Left forelimb (tissue), 1 donor: Measurements from ENCODE around the gene SMIM29.
A peak's percentile ranks its signal among the peaks of the same experiment; 100 is the strongest.

ENCODE experiments used
- DNase-seq: peaks from one replicate; pipeline ENCODE4 v3.0.0-alpha.2; 2018; ENCODE audit warnings: low spot score

Gene SMIM29

GRCh38 chr6:34240329-34241248 is 8.2 kb downstream of the SMIM29 start:
- DNase-seq: no peak

GRCh38 chr6:34239893-34240292 is 8.9 kb downstream of the SMIM29 start:
- DNase-seq: no peak

GRCh38 chr6:34239500-34239825 is 9.3 kb downstream of the SMIM29 start:
- no peak for DNase-seq

- no peak for DNase-seq
Measured at GRCh38 chr6:34238585-34239499, 10.0 kb downstream of the SMIM29 start.

GRCh38 chr6:34237722-34238584 is 10.9 kb downstream of the SMIM29 start:
- no peak for DNase-seq

DNA sequence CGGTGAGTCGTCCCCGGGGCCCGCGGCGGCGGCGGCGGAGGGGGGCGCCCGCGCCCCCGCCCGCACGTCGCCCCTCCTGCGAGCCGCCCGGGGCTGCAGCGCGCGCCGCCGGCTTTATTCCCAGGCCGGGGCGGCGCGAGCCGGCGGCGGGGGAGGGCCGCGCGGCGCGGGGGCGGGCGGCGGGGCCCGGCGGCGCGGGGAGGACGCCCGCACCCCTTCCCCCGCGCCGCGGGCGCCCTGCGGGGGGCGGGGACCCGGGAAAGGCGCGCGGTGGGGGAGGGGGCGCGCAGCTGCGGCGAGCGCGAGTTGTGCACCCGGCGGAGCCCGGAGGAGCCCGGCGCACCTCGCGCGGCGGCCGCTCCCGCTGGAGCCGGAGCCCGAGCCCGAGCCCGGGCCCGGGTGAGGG is 11.5 kb downstream of the SMIM29 start:
- DNase-seq: no peak

GRCh38 chr6:34236443-34237315 is 12.1 kb downstream of the SMIM29 start, which contains the start of gene HMGA1:
Gene HMGA1 (plus strand): TSS chr6:34236873. CDS start chr6:34240781, 3,908 bp downstream.
- peak; percentile 86 for DNase-seq

DNA sequence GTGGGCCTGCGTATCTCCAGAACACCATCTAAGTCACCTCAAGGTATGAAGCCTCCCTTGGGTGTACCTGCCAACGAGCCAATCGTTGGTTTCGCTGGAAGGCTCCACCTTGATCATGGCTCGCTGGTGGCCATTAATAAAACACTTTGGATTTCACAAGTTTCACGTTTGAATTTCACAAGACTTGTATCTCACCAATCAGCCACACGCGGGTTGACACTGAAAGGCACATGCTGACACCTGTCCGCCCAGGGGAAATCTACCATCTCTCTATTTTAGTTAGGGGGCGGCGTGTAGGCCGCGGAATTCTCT is 12.7 kb downstream of the SMIM29 start:
- no peak for DNase-seq

DNA sequence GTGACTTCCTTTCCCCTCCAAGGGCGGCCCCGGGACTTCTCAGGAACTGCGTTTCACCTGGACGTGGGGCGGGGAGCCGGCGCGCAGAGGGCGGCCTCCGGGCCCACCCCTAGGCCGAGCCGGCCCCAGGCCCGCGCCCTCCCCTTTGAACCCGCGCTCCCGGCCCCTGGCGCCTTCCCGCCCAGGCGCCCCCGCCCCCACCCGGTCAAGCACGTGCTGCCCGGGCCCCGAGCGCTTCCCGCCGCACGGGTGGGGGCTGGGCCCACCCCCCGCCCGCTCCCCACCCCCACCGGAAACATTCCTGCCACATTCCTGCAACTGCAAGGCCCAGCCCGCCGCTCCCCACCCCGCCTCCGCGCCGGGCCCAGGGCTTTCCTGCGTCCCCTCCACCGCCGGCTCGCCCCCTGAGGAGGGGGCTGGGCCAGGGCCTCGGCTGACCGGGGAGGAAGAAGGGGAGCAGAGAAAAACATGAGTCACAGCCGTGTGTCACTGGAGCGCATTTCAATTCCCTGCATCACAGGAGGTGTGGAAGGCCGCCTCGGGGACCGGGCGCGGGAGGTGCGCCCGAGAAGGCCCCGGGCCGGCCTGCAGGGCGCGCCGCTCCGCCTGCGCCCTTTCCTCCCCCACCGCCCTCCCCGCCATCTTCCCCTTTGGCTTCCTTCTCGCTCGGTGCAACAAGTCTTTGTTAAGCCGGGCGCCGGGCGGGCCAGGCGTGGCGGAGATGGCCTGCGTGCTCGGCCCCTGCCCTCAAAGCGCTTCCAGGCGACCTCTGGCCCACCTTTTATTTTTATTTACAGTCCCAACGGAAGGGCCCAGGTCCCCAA is 13.3 kb downstream of the SMIM29 start:
- peak; percentile 73 for DNase-seq

- no peak for DNase-seq
Measured at GRCh38 chr6:34234667-34235306, 14.0 kb downstream of the SMIM29 start.

DNA sequence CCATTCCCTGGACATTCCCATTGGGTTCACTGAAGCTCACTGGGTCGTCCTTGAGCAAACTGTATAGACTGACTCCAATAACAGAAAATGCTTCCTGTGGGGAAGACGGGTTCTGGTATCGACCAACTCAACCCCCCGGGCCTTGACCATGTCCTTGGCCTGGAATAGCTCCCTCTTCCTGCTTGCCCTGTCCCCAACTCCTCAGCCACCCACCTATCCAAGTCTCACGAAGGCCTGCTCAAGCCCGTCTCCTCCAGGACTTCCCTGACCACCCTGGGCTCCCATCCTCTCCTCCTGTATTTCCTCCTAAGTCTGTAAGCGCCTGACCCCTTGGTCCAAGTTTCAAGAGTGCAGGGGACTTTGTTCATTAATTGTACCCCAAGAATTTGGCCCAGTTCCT is 14.9 kb downstream of the SMIM29 start:
- no peak for DNase-seq

DNA sequence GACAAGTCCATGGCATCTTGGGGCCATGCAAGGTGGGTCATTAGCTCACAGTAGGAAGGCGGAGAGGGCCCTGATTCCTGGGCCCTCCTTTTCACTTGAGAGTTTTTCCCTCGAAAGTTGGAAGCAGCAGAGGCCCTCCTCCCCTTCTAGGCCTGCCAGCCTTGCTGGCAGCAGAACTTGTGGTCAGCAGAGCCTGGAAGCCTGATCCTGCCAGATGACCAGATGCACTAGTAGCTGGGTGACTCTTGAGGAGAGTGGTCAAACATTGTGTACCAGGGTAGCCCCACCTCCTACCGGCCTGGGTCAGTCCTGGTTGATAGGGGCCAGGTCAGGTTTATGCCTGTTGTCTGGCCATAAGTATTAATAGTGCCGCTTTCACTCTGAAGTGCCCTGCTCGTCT is 15.9 kb downstream of the SMIM29 start:
- DNase-seq: no peak

DNA sequence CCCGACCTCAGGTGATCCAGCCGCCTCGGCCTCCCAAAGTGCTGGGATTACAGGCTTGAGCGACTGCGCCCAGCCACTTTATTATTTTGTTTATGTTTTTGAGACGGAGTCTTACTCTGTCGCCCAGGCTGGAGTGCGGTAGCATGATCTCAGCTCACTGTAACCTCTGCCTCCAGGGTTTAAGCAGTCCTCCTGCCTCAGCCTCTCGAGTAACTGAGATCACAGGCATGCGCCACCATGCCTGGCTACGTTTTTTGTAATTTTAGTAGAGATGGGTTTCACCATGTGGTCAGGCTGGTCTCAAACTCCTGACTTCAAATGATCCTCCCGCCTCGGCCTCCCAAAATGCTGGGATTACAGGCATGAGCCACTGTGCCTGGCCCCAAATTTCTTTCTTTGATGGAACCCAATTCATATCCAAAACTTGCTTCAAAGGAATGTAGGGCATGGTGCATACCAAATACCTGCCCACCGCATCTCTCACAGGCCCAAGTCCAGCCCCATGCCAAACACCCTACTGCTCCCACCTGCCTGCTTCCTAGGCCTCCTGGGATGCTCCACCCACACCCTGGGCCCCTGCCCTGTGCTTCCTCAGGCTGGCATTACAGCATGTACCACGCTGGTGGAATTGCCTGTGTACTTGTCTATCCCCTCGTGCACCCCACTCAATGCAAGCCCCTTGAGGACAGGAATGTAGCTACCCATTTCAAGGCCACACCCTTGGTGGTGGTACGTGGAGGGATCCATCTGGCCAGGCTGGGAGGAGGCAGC is 17.1 kb downstream of the SMIM29 start:
- DNase-seq: no peak

DNA sequence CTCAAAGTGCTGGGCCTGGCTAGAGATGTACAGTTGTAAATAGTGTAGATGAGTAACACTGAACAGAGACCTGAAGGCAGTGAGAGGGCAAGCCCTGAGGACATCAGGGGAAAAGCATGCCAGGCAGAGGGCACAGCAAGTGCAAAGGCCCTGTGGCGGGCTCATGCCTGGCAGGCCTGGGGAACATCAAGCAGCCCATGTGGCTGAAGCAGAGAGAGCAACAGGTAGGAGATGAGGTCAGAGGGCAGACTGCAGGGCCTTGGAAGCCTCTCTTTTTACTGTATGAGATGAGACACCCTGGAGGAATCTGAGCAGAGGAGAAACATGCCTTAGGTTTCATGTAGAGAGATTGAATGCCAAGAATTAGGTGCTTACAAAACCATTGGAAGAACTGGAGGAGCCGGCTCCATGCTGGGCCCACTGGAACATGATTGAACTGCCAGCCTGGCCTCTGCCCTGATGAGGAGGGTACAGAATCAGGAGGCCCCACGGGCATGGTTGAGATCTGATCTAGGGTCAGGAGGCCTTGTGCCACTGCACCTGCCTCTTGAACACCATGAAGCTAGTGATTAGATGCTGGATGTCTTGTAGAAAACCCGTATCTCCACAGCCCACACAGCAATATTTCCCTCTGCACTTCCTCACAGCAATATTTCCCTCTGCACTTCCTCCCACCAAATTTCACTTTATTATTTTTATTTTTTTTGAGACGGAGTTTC is 18.0 kb downstream of the SMIM29 start:
- no peak for DNase-seq

DNA sequence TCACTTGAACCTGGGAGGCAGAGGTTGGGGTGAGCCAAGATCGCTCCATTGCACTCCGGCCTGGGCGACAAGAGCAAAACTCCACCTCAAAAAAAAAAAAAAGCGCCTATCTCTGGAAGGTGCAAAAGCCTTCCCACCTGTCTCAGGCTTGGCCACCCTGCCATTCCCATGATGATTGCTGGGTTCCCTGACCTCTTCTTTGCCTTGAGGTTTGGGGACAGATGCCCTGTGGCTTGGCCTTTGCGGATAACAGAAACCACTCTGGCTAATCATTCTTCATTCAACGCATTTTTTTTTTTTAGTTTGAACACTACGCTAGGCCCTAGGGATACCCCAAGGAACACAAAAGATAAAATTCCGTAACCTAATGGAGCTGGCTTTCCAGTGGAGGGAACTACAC is 18.9 kb downstream of the SMIM29 start:
- no peak for DNase-seq

GRCh38 chr6:34227761-34228421 is 20.9 kb downstream of the SMIM29 start:
- no peak for DNase-seq

DNA sequence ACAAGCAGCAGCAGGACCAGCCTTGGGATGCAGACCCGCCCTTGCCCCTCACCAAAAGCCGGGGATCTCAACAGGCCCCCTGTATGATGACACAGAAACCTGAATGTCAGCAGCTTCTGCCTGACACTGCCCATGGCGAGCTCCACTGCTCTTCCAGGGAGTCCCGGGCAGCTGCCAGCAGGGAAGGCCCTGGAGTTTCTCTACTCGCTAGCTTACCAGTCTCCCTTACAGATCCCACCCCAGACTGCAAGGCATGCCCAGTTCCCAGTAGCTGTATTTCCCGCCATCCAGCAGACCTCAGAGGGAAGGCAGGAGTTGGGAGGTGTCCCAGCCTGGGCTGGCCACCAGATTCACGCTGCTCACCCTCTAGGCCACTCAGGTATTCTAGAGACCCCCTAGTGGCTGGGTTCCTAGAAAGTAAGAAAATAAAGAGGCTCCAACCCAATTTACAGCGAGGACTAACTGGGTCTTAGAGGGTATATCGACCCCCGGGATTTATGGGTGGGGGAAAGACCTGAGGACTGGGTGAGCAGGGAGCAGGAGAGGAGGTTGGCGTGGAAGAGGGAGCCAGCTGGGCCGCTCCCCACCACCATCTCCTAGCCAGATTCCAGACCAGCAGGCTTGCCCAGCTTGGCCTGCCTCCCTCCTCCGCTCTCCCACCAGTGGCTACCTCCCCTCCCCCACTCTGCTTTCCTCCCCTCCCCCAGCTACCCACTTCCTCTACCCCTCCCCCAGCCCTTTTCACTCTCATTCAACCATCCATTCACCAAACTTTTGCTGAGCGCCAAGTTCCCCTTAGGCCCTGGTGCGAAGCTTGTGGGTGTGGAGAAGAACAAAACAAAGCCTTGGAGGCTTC is 21.8 kb downstream of the SMIM29 start:
- no peak for DNase-seq
